Stimulated activated CD4-positive, alpha-beta T cell treated with anti-CD3 and anti-CD28 coated beads, TNF-alpha, amount 100 ng/mL, for 24 hours (primary cell): Measurements from ENCODE around the gene PRKAG2.
"Not testable (repeated sequence)": the region's sequence is repeated elsewhere in the genome, so short reads cannot be mapped to it uniquely, and the experiment has no call there.

Experiments used
- DNase-seq, 3 experiments: peaks; one replicate each; pipeline ENCODE4 v3.0.0-alpha.2; 2020; ENCODE audit warnings: low read depth in 3 of 3

Gene PRKAG2

GRCh38 chr7:151787348-151787747, 89.6 kb downstream of the PRKAG2 start:
- no peak for DNase-seq

GRCh38 chr7:151786936-151787335, 90.0 kb downstream of the PRKAG2 start:
- DNase-seq: no peak

GRCh38 chr7:151786241-151786640, 90.7 kb downstream of the PRKAG2 start:
- DNase-seq: no peak

GRCh38 chr7:151785681-151785965, 91.3 kb downstream of the PRKAG2 start:
- no peak for DNase-seq

GRCh38 chr7:151784853-151785680, 91.8 kb downstream of the PRKAG2 start:
- no peak for DNase-seq

GRCh38 chr7:151783958-151784575, 92.8 kb downstream of the PRKAG2 start:
- no peak for DNase-seq

- DNase-seq: peak; percentile 44 to 75 (median 44)
Observed at GRCh38 chr7:151782598-151783448, 94.1 kb downstream of the PRKAG2 start.

GRCh38 chr7:151782256-151782597, 94.7 kb downstream of the PRKAG2 start:
- not testable (repeated sequence) for DNase-seq

GRCh38 chr7:151781161-151781845, 95.6 kb downstream of the PRKAG2 start:
- DNase-seq: no peak

- DNase-seq: no peak
Observed at GRCh38 chr7:151780631-151781030, 96.3 kb downstream of the PRKAG2 start.

GRCh38 chr7:151779678-151780077, 97.2 kb downstream of the PRKAG2 start:
- no peak for DNase-seq

GRCh38 chr7:151779255-151779654, 97.7 kb downstream of the PRKAG2 start:
- no peak for DNase-seq

- no peak for DNase-seq
Observed at GRCh38 chr7:151777908-151778670, 98.8 kb downstream of the PRKAG2 start.

- no peak for DNase-seq
Observed at GRCh38 chr7:151777495-151777880, 99.4 kb downstream of the PRKAG2 start.

GRCh38 chr7:151776876-151777494, 99.9 kb downstream of the PRKAG2 start:
- no peak for DNase-seq

GRCh38 chr7:151776446-151776845, 100.5 kb downstream of the PRKAG2 start:
- DNase-seq: no peak

GRCh38 chr7:151775547-151776443, 101.1 kb downstream of the PRKAG2 start:
- DNase-seq: no peak

GRCh38 chr7:151774951-151775350, 102.0 kb downstream of the PRKAG2 start:
- no peak for DNase-seq

GRCh38 chr7:151773797-151774196, 103.1 kb downstream of the PRKAG2 start:
- DNase-seq: no peak

- DNase-seq: no peak
Observed at GRCh38 chr7:151770232-151770631, 106.7 kb downstream of the PRKAG2 start.
